GM13977 (cell line): Measurements from ENCODE around the gene KCNJ16.
"Not testable (repeated sequence)": the region's sequence is repeated elsewhere in the genome, so short reads cannot be mapped to it uniquely, and the experiment has no call there.

Experiments
- DNase-seq: peaks from one replicate; pipeline ENCODE4 v3.0.0; 2012; ENCODE audit warnings: low spot score
- in situ Hi-C: fragments of 300-500 bp; cut with MboI; formaldehyde crosslinking; loops from one replicate; pipeline ENCODE4 v1.12.0; 2022; ENCODE audit warnings: low sequenced_read_pairs, low pct_unique_long_range_greater_than_20kb, mixed read lengths, inconsistent platforms; ENCODE audit not compliant: unreplicated experiment
- TF ChIP-seq, protein P1 (sequence below): IDR thresholded peaks from 2 replicates; pipeline ENCODE4 v1.5.1; 2012; ENCODE audit warnings: mild to moderate bottlenecking, control low read depth; ENCODE audit not compliant: insufficient read depth; ENCODE audit errors: extremely low read depth, missing control alignments

Gene KCNJ16

DNA sequence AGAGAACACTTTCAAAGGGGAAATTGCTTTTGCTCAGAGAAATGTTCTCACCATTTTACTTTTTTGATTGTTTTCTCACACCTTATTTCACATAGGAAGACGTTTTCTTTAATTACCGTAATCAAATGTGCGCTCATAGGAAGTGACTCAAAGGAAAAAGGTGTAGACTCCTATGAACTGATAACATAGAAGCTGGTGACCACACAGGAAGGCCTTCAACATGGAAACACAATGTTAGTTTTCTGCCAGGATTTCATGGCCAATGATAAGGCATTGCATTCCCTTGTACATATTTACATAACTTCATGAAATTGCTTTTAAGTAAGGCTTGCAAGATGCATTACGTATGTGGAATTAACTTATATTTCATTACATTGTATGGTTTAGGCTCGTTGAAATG lies 40.9 kb upstream of the KCNJ16 start:
- TF ChIP-seq, protein P1, sequence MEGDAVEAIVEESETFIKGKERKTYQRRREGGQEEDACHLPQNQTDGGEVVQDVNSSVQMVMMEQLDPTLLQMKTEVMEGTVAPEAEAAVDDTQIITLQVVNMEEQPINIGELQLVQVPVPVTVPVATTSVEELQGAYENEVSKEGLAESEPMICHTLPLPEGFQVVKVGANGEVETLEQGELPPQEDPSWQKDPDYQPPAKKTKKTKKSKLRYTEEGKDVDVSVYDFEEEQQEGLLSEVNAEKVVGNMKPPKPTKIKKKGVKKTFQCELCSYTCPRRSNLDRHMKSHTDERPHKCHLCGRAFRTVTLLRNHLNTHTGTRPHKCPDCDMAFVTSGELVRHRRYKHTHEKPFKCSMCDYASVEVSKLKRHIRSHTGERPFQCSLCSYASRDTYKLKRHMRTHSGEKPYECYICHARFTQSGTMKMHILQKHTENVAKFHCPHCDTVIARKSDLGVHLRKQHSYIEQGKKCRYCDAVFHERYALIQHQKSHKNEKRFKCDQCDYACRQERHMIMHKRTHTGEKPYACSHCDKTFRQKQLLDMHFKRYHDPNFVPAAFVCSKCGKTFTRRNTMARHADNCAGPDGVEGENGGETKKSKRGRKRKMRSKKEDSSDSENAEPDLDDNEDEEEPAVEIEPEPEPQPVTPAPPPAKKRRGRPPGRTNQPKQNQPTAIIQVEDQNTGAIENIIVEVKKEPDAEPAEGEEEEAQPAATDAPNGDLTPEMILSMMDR: no peak
- DNase-seq: no peak
- in situ Hi-C loops: no loop called here

GRCh38 chr17:70037498-70037897 lies 37.5 kb upstream of the KCNJ16 start:
- in situ Hi-C loops: no loop called here
- no peak for DNase-seq
- TF ChIP-seq, protein P1: no peak

DNA sequence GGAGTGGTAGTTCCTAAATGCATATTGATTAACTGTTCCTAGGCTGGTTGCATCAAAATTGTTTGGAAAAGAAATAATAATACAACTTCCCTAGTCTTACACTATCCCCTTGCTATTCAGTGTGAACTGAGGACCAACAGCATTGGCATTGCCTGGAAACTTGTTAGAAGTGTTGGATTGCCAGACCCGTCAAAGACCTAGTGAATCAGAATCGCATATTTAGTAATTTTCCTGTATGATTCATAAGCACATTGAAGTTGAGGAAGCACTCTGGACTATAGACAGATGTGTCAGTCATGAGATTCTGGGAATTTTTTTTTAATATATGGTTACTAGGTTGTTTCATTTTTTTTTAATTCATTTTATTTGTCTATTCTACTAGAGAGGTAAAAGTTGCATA lies 34.7 kb upstream of the KCNJ16 start:
- no peak for DNase-seq
- TF ChIP-seq, protein P1: no peak
- in situ Hi-C loops: no loop called here

- TF ChIP-seq, protein P1: no peak
- in situ Hi-C loops: no loop called here
- no peak for DNase-seq
Observed at GRCh38 chr17:70041061-70041460, 34.0 kb upstream of the KCNJ16 start.

GRCh38 chr17:70041540-70041939 lies 33.5 kb upstream of the KCNJ16 start:
- no peak for DNase-seq
- TF ChIP-seq, protein P1: no peak
- in situ Hi-C loops: no loop called here

DNA sequence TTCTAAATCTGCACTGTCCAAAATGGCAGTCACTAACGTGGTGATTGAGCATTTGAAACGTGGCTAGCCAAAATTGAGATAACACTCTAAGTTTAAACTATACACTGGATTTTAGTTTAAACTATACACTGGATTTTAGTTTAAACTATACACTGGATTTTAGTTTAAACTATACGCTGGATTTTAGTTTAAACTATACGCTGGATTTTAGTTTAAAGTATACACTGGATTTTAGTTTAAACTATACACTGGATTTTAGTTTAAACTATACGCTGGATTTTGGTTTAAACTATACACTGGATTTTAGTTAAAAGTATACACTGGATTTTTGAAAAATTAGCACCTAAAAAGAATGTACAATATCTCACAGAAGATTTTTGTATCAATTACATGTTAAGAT lies 29.2 kb upstream of the KCNJ16 start:
- DNase-seq, in situ Hi-C loops: not testable (repeated sequence)

GRCh38 chr17:70047619-70048419 lies 27.2 kb upstream of the KCNJ16 start:
- DNase-seq: no peak
- TF ChIP-seq, protein P1: no peak
- in situ Hi-C loops: no loop called here
